Caco-2 (cell line): ENCODE results near the gene MINDY4B. TPM values are rescaled to one million over a fixed set of nuclear protein-coding genes. Genes with fewer than 3 reads are reported as not detected.

Experiments
- BruUV-seq: library from RNA; stranded (reverse); fragments of 400-500 nt; replicated peaks from 2 replicates; lab custom pipeline; 2021; lab: Mats Ljungman, UMichigan
- CTCF ChIA-PET: fragments of 300-600 bp; sonication (Branson Sonifier 250); formaldehyde crosslinking; loops from one replicate; lab custom pipeline; 2022; ENCODE audit warnings: antibody characterized with exemption; lab: Charles Lee
- POLR2A ChIA-PET: fragments of 300-600 bp; sonication (Branson Sonifier 250); formaldehyde crosslinking; loops from one replicate; lab custom pipeline; 2022; ENCODE audit warnings: antibody characterized with exemption; lab: Charles Lee
- DNase-seq, 2 experiments: peaks; one replicate each; pipeline versions ENCODE4 v3.0.0 to v3.0.0-alpha.2; 2020 to 2022
- H3K27me3 ChIP-seq: replicated peaks from 2 replicates; pipeline ENCODE4 v1.6.0; 2011; ENCODE audit warnings: low read length; ENCODE audit not compliant: control insufficient read depth, insufficient read depth
- H3K36me3 ChIP-seq: 2 replicates; pipeline ENCODE4 v1.5.1; 2011; ENCODE audit warnings: low read length; ENCODE audit not compliant: control insufficient read depth, insufficient read depth
- H3K4me1 ChIP-seq: fragments of 250-450 bp; sonication (Bioruptor Pico); 2 replicates; pipeline ENCODE4 v1.5.1; 2020; ENCODE audit warnings: mild to moderate bottlenecking
- H3K4me3 ChIP-seq: 2 replicates; pipeline ENCODE4 v1.5.1; 2011; ENCODE audit warnings: low read depth, mild to moderate bottlenecking, control low read depth, low read length
- H3K9me3 ChIP-seq: fragments of 250-450 bp; sonication (Bioruptor Pico); 2 replicates; pipeline ENCODE4 v1.5.1; 2020; ENCODE audit warnings: mild to moderate bottlenecking, moderate library complexity
- H3K27ac Mint-ChIP-seq: one replicate; pipeline ENCODE4 v1.8.0; 2022; ENCODE audit warnings: mixed read lengths; ENCODE audit not compliant: unreplicated experiment
- H3K27me3 Mint-ChIP-seq: one replicate; pipeline ENCODE4 v1.8.0; 2022; ENCODE audit warnings: mixed read lengths; ENCODE audit not compliant: insufficient read depth, unreplicated experiment
- H3K36me3 Mint-ChIP-seq: one replicate; pipeline ENCODE4 v1.8.0; 2022; ENCODE audit warnings: mild to moderate bottlenecking, mixed read lengths; ENCODE audit not compliant: insufficient read depth, unreplicated experiment
- H3K4me1 Mint-ChIP-seq: one replicate; pipeline ENCODE4 v1.8.0; 2022; ENCODE audit warnings: low read depth, mixed read lengths; ENCODE audit not compliant: unreplicated experiment
- H3K4me3 Mint-ChIP-seq: one replicate; pipeline ENCODE4 v1.8.0; 2022; ENCODE audit warnings: mild to moderate bottlenecking, moderate library complexity, mixed read lengths; ENCODE audit not compliant: unreplicated experiment
- H3K9me3 Mint-ChIP-seq: one replicate; pipeline ENCODE4 v1.8.0; 2022; ENCODE audit warnings: mixed read lengths; ENCODE audit not compliant: unreplicated experiment
- CTCF ChIP-seq, 2 experiments: fragments of 200-600 bp in 1 of 2; IDR thresholded peaks; 1 replicate in 1 of 2; 2 replicates in 1 of 2; pipeline versions ENCODE4 v1.5.1 to v1.8.0; 2011 to 2022; ENCODE audit warnings: antibody characterized with exemption in 1 of 2, control low read depth in 1 of 2, inconsistent platforms in 1 of 2, low read depth in 1 of 2, low read length in 1 of 2, mild to moderate bottlenecking in 1 of 2, moderate library complexity in 1 of 2; ENCODE audit not compliant: insufficient read depth in 1 of 2, severe bottlenecking in 1 of 2, unreplicated experiment in 1 of 2
- intact Hi-C: fragments of 100-400 bp; cut with micrococcal nuclease; formaldehyde crosslinking; loops from one replicate; pipeline ENCODE4 v1.10.0; 2022; ENCODE audit not compliant: unreplicated experiment
- total RNA-seq: library from RNA; stranded (reverse); gene quantifications from 2 replicates; pipeline ENCODE4 v1.2.3, GENCODE V29; 2022

Gene MINDY4B
- total RNA-seq, 1 experiment from 2014 or later = not detected

- Histone ChIP-seq H3K27me3 (peaks cover 1% of the 10 kb centered on the region), H3K4me3 (no peak overlapping the region), H3K9me3 (no peaks in the 10 kb centered on the region), H3K36me3 (no peaks in the 10 kb centered on the region), H3K4me1 (no peaks in the 10 kb centered on the region)
- intact Hi-C loops = no loop called here
- no TSS peak for BruUV-seq
- Mint-ChIP-seq H3K36me3 (no peaks in the 10 kb centered on the region), H3K4me3 (no peak overlapping the region), H3K27me3 (peaks cover 16% of the 10 kb centered on the region), H3K9me3 (no peaks in the 10 kb centered on the region), H3K27ac (no peak overlapping the region), H3K4me1 (no peaks in the 10 kb centered on the region)
- TF ChIP-seq CTCF (IDR thresholded peaks at IDR 0.05; ENCODE audit: insufficient read depth in 1 of 2, low read depth in 1 of 2, low read length in 1 of 2, severe bottlenecking in 1 of 2, unreplicated experiment in 1 of 2) = no peak
- POLR2A ChIA-PET = no interaction called here
- CTCF ChIA-PET = no interaction called here
- no peak for DNase-seq
Observed at GRCh38 chr3:150913133-150913922, 8.1 kb upstream of the MINDY4B start.

GRCh38 chr3:150912501-150912900 lies 7.3 kb upstream of the MINDY4B start:
- no TSS peak for BruUV-seq
- CTCF ChIA-PET = no interaction called here

DNA sequence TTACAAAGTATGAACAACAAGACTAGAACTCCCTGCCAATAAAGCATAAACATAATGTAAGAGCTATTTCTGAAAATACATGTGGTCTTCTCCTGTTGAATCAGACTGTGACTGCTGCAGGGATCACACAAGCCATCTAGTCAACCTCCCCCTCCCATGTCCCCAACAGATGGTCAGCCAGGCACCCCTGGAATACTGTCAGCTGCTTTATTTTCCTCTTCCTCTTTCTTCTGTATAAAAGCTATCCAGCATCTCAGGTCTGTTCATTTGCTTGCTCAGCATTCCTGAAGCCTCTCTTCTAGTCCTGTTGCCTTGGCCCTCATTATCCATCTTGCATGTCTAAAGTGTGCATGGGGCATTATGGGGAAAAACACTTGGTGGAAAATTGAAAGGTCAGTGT lies 6.5 kb upstream of the MINDY4B start:
- Mint-ChIP-seq H3K4me3 (no peak overlapping the region), H3K27me3 (peaks cover 18% of the 10 kb centered on the region), H3K9me3 (no peaks in the 10 kb centered on the region), H3K4me1 (no peaks in the 10 kb centered on the region), H3K27ac (no peak overlapping the region), H3K36me3 (no peaks in the 10 kb centered on the region)
- no peak for TF ChIP-seq CTCF (IDR thresholded peaks at IDR 0.05; ENCODE audit: insufficient read depth in 1 of 2, low read depth in 1 of 2, low read length in 1 of 2, severe bottlenecking in 1 of 2, unreplicated experiment in 1 of 2)
- POLR2A ChIA-PET = no interaction called here
- no TSS peak for BruUV-seq
- H3K36me3 ChIP-seq = no peaks in the 10 kb centered on the region
- no peaks in the 10 kb centered on the region for H3K4me1 ChIP-seq
- CTCF ChIA-PET = no interaction called here
- H3K27me3 ChIP-seq = no peaks in the 10 kb centered on the region; the same call in 1 of the 2 replicates
- DNase-seq = no peak
- intact Hi-C loops = no loop called here
- H3K9me3 ChIP-seq = no peaks in the 10 kb centered on the region
- no peak overlapping the region for H3K4me3 ChIP-seq

More at GRCh38 chr3:150912501-150912900, 7.3 kb upstream of the MINDY4B start:
- H3K9me3 ChIP-seq = no peaks in the 10 kb centered on the region
- POLR2A ChIA-PET = no interaction called here
- DNase-seq = no peak
- H3K36me3 ChIP-seq = no peaks in the 10 kb centered on the region
- Mint-ChIP-seq H3K27ac (no peak overlapping the region), H3K4me1 (no peaks in the 10 kb centered on the region), H3K27me3 (peaks cover 20% of the 10 kb centered on the region), H3K4me3 (no peak overlapping the region), H3K36me3 (no peaks in the 10 kb centered on the region), H3K9me3 (no peaks in the 10 kb centered on the region)
- no peak for TF ChIP-seq CTCF (IDR thresholded peaks at IDR 0.05; ENCODE audit: insufficient read depth in 1 of 2, low read depth in 1 of 2, low read length in 1 of 2, severe bottlenecking in 1 of 2, unreplicated experiment in 1 of 2)
- peaks cover 1% of the 10 kb centered on the region for H3K27me3 ChIP-seq
- intact Hi-C loops = no loop called here
- no peaks in the 10 kb centered on the region for H3K4me1 ChIP-seq
- no peak overlapping the region for H3K4me3 ChIP-seq
